Ovary (tissue), 3 donors: ENCODE results near the gene SLC7A10.

Experiments used
- POLR2A ChIP-seq: fragments of 450-650 bp; IDR thresholded peaks from one replicate; pipeline ENCODE4 v1.6.1; 2017; ENCODE audit warnings: antibody characterized with exemption, mild to moderate bottlenecking, moderate library complexity
- TF ChIP-seq, protein P1 (sequence below), 3 donors: fragments of 450-650 bp in 2 of 3; fragments of 200-600 bp in 1 of 3; IDR thresholded peaks; one replicate each; pipeline versions ENCODE4 v1.5.1 to v1.8.0; 2016 to 2022; ENCODE audit warnings: antibody characterized with exemption in 3 of 3, mild to moderate bottlenecking in 1 of 3
- donor health status: DM: no; HTN: no; CAD: no.

DNA sequence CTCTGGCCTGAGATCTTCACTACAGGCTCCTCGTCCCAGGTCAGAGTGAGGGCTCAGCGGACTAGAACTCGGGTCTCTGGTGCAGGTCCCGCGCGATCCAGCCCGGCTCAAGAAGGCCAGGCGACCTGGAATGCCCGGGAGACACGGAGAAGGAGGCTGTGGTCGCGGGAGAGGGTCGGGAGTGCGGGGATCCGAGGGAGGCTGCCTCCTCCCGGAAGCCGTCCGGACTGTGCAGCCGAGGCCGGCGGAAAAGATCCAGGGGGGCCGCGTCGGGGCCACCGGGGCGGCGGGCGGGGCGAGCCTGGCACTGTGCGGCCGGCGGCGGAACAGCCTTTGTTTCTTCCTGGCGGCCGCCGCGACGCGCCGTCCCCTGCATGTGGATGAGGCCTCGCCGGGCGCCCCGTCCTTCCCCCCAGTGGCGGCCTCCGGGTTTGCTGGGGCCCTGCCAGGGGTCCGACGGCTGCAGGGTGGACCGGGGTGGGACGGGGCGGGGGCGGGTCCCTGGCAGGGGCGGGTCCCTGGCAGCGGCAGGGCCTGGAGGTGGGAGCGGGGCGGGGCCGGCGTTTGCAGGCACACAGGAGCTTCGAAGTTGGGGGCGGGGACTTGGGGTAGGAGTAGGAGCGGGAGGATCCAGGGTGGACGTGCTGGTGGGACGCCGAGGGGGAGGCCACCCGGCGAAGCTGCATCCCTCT is 1.0 kb upstream of the SLC7A10 start:
- TF ChIP-seq, protein P1, sequence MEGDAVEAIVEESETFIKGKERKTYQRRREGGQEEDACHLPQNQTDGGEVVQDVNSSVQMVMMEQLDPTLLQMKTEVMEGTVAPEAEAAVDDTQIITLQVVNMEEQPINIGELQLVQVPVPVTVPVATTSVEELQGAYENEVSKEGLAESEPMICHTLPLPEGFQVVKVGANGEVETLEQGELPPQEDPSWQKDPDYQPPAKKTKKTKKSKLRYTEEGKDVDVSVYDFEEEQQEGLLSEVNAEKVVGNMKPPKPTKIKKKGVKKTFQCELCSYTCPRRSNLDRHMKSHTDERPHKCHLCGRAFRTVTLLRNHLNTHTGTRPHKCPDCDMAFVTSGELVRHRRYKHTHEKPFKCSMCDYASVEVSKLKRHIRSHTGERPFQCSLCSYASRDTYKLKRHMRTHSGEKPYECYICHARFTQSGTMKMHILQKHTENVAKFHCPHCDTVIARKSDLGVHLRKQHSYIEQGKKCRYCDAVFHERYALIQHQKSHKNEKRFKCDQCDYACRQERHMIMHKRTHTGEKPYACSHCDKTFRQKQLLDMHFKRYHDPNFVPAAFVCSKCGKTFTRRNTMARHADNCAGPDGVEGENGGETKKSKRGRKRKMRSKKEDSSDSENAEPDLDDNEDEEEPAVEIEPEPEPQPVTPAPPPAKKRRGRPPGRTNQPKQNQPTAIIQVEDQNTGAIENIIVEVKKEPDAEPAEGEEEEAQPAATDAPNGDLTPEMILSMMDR (IDR thresholded peaks at IDR 0.05): no peak
- TF ChIP-seq POLR2A: no peak
